Calu3 (cell line): ENCODE measurements around the gene SHISA8. TPM values are rescaled to one million over a fixed set of nuclear protein-coding genes. Genes with fewer than 3 reads are reported as not detected.

Source experiments
- BruUV-seq: library from RNA; stranded (reverse); fragments of 400-500 nt; replicated peaks from 2 replicates; lab custom pipeline; 2021; lab: Mats Ljungman, UMichigan
- CTCF ChIA-PET: fragments of 300-600 bp; sonication (Branson Sonifier 250); formaldehyde crosslinking; loops from one replicate; lab custom pipeline; 2022; ENCODE audit warnings: antibody characterized with exemption; lab: Charles Lee
- DNase-seq: peaks from one replicate; pipeline ENCODE4 v3.0.0; 2022
- H3K27ac Mint-ChIP-seq: one replicate; pipeline ENCODE4 v1.8.0; 2022; ENCODE audit warnings: mixed read lengths; ENCODE audit not compliant: unreplicated experiment
- H3K27me3 Mint-ChIP-seq: one replicate; pipeline ENCODE4 v1.8.0; 2022; ENCODE audit warnings: mixed read lengths; ENCODE audit not compliant: unreplicated experiment
- H3K36me3 Mint-ChIP-seq: one replicate; pipeline ENCODE4 v1.8.0; 2022; ENCODE audit warnings: mild to moderate bottlenecking, moderate library complexity, mixed read lengths; ENCODE audit not compliant: insufficient read depth, unreplicated experiment
- H3K4me1 Mint-ChIP-seq: one replicate; pipeline ENCODE4 v1.8.0; 2022; ENCODE audit warnings: mild to moderate bottlenecking, low read depth, mixed read lengths; ENCODE audit not compliant: unreplicated experiment
- H3K4me3 Mint-ChIP-seq: one replicate; pipeline ENCODE4 v1.8.0; 2022; ENCODE audit warnings: mild to moderate bottlenecking, low read depth, moderate library complexity, mixed read lengths; ENCODE audit not compliant: unreplicated experiment
- H3K9me3 Mint-ChIP-seq: one replicate; pipeline ENCODE4 v1.8.0; 2022; ENCODE audit warnings: low read depth, mixed read lengths; ENCODE audit not compliant: unreplicated experiment
- CTCF ChIP-seq: fragments of 200-600 bp; IDR thresholded peaks from one replicate; pipeline ENCODE4 v1.8.0; 2022; ENCODE audit warnings: antibody characterized with exemption; ENCODE audit not compliant: unreplicated experiment
- intact Hi-C: fragments of 100-400 bp; cut with micrococcal nuclease; formaldehyde crosslinking; loops from one replicate; pipeline ENCODE4 v1.10.0; 2022; ENCODE audit not compliant: unreplicated experiment
- total RNA-seq: library from RNA; stranded (reverse); gene quantifications from 2 replicates; pipeline ENCODE4 v1.2.3, GENCODE V29; 2022

SHISA8 gene
- total RNA-seq, 1 experiment from 2014 or later: not detected

- H3K27me3 Mint-ChIP-seq: no peaks in the 10 kb centered on the region
- no peaks in the 10 kb centered on the region for H3K4me1 Mint-ChIP-seq
- BruUV-seq: no TSS peak
- H3K9me3 Mint-ChIP-seq: no peaks in the 10 kb centered on the region
- H3K27ac Mint-ChIP-seq: no peak overlapping the region
- DNase-seq: no peak
- H3K36me3 Mint-ChIP-seq: peaks cover 77% of the 10 kb centered on the region
- no peak for TF ChIP-seq CTCF
- no peak overlapping the region for H3K4me3 Mint-ChIP-seq
- CTCF ChIA-PET: no interaction called here
- intact Hi-C loops: no loop called here
Measured at GRCh38 chr22:41904450-41905410, 10.1 kb downstream of the SHISA8 start.

GRCh38 chr22:41902932-41903421, 11.9 kb downstream of the SHISA8 start:
- no peaks in the 10 kb centered on the region for H3K4me1 Mint-ChIP-seq
- H3K9me3 Mint-ChIP-seq: no peaks in the 10 kb centered on the region
- no peak for TF ChIP-seq CTCF
- no peak overlapping the region for H3K4me3 Mint-ChIP-seq
- H3K27me3 Mint-ChIP-seq: no peaks in the 10 kb centered on the region
- no peak for DNase-seq
- CTCF ChIA-PET: no interaction called here
- no peak overlapping the region for H3K27ac Mint-ChIP-seq
- intact Hi-C loops: no loop called here
- BruUV-seq: no TSS peak
- peaks cover 80% of the 10 kb centered on the region for H3K36me3 Mint-ChIP-seq

- Mint-ChIP-seq H3K36me3 (peaks cover 80% of the 10 kb centered on the region), H3K27me3 (no peaks in the 10 kb centered on the region), H3K4me3 (no peak overlapping the region), H3K9me3 (no peaks in the 10 kb centered on the region), H3K4me1 (no peaks in the 10 kb centered on the region), H3K27ac (no peak overlapping the region)
- intact Hi-C loops: no loop called here
- CTCF ChIA-PET: no interaction called here
- no peak for TF ChIP-seq CTCF
- BruUV-seq: no TSS peak
- DNase-seq: no peak
Measured at GRCh38 chr22:41902016-41902415, 12.9 kb downstream of the SHISA8 start.

GRCh38 chr22:41900652-41901312, 14.1 kb downstream of the SHISA8 start:
- H3K4me3 Mint-ChIP-seq: no peak overlapping the region
- no peak for DNase-seq
- no peaks in the 10 kb centered on the region for H3K4me1 Mint-ChIP-seq
- BruUV-seq: no TSS peak
- CTCF ChIA-PET: interaction anchor here (0.5 kb wide), 1 partner anchor 168 kb away, joined by 3 read pairs; no protein-coding TSS in a partner anchor
- H3K27me3 Mint-ChIP-seq: no peaks in the 10 kb centered on the region
- H3K9me3 Mint-ChIP-seq: no peaks in the 10 kb centered on the region
- H3K27ac Mint-ChIP-seq: no peak overlapping the region
- peaks cover 87% of the 10 kb centered on the region for H3K36me3 Mint-ChIP-seq
- TF ChIP-seq CTCF: no peak
- intact Hi-C loops: no loop called here
